G401.6 (cell line): ENCODE measurements around the gene FA2H.
A peak's percentile ranks its signal among the peaks of the same experiment; 100 is the strongest.

Experiments used
- FAIRE-seq: peaks from 2 replicates; lab custom pipeline; 2012; peaks lifted over from hg19 to GRCh38; lab: Jason Lieb, UNC

Gene FA2H

DNA sequence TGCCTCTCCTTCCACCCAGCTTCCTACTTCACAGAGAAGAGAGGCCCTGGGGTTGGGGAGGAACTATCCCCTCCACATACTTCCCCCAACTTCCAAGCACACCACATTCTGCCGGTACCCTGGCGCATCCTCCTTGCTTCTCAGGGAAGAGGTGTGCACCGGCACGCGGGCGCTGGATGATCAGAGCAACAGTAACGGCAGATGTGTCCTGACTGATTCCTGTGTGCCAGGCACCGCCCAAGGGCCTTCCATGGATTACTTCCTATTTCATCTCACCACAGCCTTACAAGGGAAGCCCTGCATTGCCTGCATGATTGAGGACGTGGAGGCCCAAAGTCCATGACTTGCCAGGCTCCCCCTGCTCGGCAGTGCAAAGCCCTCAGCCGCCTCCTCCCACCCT is 52.9 kb downstream of the FA2H start:
- FAIRE-seq: no peak

DNA sequence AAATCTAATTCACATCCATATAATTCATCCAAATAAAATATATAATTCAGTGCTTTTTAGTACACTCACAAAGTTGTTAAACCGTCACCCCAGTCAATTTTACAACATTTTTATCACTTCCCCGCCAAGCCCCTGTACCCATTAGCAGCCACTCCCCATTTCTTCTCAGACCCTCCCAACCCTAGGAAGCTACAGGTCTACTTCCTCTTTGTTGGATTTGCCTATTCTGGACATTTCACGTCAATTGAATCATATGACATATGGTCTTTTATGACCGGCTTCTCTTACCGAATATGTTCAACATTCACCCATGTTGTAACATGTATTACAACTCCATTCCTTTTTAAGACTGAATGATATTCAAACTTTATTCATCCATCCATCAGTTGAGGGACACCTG is 54.0 kb downstream of the FA2H start:
- no peak for FAIRE-seq

DNA sequence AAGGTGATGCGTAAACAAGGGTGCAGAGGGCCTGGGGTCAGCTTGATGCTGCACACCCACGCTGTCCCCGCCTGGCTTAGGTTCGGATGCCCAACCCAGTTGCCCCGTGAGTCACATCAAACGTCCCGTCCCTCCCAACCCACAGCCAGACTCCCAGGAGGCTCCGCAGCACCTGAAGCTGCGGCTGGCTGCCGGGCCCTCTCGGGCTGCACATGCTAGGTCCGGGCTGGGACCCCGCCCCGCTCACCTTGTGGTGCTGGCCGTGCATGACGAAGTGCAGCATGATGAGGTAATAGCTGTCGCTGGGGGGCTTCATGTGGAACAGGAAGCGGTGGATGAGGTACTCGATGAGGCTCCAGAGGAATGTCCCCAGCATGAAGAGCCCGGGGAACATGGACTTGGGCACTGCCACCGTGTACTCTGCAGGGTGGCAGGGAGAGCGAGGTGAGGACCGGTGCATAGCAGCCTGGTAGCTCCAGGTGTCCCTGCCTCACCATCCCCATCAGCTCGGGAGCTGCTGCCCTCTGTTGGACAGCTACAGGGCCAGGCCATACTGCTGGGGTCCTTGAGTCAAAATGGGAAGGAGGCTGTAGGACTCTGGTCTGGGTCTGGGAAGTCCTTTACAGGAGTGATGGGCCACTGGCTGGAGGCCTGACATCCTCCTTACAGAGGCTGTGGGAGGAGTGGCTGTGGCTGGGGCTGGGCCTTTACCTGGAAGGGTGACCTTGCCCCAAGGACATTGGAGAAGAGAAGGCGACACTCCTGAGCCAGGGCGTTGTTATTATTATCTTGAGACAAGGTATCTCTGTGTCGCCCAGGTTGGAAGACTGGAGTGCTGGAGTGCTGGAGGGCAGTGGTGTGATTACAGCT is 55.6 kb downstream of the FA2H start:
- FAIRE-seq: no peak

DNA sequence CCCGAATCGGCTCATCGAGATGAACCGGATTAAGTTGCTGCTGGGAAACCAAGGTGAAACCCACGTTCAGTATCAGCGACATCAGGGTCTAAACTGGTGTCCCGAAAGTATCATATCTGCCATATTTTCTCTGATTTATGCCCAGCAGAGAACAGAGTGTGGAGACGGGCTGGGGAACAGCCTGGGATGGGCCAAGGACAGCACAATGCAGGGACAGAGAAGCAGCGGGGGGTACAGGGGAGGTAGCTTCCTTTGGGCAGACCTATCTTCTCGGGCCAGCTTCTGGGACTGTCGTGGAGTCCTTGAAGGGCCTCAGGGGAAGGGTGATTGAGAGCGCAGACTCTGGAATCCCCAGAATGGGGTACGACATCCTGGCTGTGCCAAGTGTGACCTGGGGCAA is 56.5 kb downstream of the FA2H start:
- FAIRE-seq: no peak

DNA sequence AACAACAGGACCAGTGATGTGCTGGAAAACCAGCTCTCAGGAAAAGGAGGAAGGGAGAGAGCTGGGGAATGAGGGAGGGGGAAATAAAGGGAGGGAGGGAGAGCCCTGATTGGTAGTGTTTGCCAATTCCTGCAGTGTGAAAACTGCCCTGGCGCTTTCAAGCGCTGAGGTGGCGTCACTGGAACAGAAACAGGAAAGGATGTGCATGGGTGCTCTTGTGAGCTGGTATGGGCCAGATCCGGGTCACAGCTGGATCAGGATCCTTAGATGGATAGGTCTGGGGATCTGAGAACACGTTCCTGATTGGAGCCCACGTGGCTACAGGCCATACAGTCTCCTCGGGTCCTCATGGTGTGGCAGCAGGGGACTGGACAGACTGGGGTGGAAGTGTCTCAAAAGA is 57.3 kb downstream of the FA2H start:
- no peak for FAIRE-seq

DNA sequence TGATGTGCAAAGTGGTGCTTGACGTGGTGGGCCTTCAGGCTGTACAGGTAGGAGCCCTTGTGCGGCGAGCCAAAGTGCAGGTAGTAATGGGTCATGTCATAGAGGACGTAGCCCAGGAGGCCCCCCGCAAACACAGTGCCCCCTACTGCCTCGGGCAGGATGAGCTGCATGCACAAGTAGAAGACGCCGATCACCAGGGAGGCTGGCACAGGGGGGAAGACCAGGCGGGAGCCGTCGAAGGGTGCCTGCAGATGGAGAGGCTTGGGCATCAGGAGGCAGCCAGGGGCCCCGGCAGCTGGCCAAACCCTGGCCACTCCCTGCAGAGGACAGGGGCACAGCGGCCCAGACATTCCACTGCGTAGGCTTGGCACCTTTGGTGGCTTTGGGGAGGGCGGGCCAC is 58.3 kb downstream of the FA2H start:
- no peak for FAIRE-seq

DNA sequence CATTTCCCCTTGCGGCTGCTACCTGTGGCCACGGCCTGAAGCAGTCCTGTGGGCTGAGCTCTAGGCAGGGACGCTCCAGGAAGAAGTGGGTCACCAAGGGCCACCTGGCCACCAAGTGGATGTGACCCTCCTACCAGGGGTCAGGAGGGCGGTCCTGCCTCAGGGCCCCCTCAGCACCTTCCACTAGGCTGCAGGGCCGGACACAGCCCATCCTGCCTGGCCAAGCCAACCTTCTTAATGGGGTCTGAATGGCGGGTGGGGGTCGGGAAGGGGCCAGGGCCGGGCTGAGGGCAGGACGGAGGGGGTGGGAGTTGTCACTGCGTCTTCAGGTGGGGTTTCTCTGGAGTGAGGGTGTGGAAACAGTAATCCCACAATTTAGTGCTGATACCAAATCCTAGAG is 60.7 kb downstream of the FA2H start:
- FAIRE-seq: no peak

DNA sequence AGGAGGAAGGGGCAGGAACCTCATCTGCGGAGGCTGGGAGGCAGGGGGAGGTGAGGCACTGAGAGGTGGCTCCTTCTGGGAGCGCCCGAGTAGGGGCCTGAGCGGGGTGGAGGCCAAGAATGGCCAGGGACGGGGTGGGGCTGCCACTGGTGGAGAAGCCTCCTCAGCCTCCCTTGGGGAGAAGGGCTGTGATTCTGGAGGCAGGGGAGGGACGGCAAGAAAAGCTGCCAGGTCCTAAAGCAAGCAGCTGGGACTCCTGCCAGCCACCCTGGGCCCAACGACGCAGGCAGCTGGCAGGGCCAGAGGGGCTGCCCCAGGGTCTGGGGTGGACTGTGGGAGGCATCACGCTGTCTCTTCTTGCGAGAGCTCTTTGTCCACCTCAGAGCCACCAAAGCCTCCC is 61.3 kb downstream of the FA2H start:
- no peak for FAIRE-seq

DNA sequence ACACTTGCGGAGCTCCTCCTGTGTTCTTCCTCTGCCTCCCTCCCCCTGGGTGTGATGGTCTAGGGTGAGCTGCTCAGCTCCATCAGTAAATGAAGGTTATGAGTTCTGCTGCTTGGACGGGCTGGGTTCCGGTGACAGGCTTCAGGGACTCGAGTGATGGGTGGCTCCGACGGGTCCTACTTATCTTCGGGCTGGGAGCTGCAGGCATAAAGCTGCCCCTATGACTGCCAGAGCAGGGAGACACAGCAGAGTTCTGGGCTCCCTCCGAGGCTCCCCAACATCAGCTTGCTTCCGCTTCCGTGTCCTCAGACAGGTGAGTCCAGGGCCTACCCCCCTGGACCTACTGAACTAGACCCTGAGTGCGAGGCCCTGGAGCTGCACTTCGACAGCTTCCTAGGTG is 62.7 kb downstream of the FA2H start:
- no peak for FAIRE-seq

DNA sequence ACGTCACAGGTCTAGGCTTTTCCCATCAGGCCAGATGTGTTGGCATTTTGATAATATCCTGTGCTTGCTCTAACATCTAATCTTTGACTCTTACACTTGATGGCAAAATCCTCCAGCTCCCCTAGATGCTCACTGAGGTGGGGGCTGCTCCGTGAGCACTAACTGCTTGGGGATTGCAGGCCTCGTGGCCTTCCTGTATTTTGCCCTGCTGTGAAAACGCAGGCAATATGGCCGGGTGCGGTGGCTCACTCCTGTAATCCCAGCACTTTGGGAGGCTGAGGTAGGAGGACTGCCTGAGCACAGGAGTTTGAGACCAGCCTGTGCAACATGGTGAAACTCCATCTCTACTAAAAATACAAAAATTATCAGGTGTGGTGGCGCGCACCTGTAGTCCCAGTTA is 64.2 kb downstream of the FA2H start:
- no peak for FAIRE-seq

DNA sequence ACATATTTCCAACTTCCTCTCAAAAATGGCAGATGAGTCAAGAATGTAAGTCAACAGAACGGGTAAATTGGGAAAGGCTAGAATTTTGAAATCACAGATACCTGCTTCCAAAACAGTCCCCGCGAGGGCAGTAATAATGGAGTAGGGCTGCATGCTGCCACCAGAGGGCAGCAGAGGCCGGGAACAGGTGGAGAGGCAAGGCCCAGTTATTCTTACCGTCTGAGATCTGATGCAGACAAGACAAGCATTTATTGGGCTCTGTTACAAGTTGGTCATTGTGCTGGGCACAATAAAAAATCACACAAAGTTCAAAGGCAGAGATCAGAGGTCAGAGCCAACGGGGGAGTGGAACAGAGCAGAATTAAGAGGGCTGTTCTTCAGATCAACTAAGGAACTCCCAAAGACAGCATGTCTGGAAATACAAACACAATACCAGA is 65.2 kb downstream of the FA2H start:
- FAIRE-seq: peak; percentile 82

DNA sequence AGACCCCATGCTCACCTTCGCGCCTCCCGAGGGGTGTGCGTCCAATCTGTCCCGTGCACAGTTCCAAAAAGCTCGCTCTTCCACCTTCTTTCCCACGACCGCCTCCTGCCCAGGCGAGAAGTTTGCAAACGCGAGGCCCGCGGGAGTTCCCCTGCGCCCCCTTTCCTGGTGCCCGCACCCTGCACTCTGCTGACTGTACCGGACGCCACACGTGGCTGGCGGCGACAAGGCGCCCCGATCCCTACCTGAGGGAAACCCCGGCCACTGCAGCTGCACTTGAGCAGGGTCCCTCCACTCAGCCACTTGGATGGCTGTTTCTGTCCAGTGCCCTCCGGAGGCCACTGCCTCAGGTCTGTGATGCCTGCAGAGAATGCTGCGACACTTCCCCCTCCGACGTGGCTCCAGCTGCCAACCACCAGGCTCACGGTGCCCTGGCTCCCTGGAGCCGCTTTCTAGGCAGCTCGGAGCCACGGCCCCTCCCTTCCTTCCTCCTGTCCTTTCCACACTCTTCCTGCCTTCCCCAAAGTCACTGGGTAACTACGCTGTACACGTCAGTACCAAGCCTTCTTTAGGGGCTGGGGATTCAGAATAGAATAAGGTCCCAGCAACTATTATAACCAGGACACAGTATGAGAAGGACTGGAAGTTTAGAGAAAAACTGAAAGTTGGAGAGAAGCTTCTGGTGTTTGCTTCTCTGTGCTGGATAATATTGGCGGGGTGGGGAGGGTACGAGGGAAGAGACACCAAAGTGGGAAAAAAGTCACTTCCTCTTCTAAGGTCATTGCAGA is 74.0 kb downstream of the FA2H start, which contains the start of gene MLKL:
TSS of gene MLKL (minus strand) at position 425 of the 788 bp plus-strand sequence. CDS start 5,105 bp downstream, outside the sequence.
- no peak for FAIRE-seq

DNA sequence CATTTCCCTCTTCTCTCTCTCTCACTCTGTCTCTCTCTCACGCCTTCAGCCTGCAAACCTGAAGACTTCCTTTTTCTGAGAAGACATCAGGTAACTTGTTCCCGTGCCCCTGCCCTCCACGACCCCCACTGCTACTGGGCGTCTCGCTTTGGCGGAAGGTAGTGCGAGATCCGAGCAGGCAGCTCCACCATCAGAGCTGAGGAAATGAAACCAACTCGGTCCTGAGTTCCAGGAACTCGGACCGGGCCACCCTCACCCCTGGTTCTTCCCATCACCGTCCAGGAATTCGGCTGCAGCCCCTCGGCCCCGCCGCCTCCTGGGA is 74.5 kb downstream of the FA2H start:
- no peak for FAIRE-seq

DNA sequence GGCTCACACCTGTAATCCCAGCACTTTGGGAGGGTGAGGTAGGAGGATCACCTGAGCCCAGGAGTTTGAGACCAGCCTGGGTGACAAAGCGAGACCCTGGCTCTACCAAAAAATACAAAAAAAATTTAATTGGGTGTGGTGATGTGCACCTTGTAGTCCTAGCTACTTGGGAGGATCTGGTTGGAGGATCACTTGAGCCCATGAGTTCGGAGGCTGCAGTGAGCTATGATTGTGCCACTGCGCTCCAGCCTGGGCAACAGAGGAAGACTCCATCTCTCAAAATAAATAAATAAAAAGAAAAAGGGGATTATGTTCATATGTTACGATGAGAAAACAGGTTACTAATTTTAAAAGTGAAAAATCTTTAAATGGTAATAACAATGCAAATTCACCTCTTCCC is 75.0 kb downstream of the FA2H start:
- no peak for FAIRE-seq

DNA sequence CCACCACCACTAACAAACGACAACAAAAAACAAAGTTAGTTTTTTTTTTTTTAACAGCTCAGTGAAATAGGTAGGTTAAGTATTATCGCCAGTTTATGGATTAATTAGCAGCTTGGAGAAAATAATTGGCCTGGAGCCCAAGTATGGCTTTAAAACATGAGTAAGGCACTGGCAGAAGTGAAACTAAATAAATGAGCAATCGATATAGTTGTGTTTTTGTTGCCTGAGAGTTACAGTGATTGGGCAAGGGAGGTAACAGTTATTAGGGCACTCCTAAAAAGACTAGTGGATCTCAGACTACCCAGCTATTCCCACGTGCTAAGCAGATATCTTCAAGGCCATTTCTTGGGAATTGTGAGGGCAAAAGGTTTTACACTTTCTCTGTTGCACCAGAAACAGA is 76.4 kb downstream of the FA2H start:
- no peak for FAIRE-seq

DNA sequence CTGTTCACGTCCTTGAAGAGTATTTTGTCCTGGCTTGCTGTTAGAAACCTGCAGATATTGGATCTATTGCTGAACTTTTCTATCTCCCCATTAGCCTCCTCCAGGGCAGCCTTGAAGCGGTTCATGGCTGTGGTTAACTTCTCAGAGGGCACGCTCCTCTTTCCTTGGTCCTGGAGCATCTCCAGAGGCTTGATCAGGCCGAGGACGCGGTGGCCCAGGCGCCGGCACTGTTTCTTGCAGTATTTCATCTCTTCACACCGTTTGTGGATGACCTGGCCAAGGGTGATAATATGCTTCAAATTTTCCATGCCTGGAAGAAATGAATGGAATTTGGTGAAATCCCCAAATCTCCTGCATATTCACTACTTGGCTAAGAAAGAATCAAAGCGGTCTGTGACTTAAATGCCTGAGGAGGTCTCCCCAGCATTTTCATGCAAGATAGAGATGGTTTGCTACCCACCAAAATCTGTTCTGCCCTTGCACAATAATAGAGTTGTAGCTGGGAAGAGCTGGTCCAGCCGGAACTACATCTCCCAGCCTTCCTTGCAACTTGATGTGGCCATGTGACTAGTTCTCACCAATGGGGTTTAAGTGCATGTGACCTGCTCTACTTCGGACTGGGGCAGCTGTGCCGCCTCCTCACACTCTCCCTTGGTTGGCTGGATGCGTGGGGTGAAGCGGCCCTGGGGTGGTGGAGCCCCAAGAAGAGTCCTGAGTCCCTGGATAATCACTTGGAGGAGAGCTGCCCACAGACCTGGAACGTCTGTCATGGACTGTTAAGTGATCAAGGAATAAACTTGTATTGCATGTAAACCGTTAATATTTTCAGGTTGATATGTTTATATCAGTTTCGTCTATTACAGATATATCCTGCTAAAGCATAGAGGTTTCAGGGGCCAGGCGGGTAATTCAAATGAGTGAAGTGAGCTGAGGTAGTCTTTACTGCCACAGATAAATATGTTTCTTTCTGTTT is 78.9 kb downstream of the FA2H start:
- peak; percentile 55 for FAIRE-seq

DNA sequence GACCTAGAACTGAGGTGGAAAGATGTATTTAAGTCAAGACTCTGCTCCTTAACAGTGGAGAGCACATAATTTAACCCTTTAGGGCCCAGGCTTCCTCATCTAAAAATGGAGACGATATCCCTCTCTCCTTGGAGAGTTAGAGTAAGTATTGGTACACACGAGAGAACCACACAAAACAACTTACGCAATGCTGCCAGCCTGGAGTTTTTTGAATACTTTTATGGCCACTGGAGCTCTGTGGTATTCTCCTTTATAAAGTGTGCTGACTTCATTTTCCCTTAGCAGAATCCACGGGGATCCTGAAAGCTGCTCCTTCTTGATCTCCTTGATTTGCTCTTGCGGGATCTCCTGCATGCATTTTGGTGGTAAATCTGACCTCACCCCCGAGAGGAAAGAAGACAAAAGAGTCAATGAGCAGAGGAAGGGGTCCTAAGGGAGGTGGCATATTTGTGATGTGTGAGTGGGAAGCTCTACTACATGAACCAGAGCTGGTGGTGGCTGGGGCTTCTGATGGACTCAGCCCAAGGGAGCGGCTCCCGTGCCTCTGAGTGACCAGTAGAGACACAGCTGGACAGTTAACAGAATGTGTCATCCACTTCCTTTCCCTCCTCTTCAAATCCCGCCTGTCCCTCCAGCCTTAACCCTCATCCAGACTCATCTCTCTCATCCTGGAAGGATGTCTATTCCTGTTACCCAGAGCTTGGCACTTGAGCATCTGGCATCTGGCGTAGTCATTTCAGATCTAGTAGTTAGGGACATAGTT is 83.3 kb downstream of the FA2H start:
- no peak for FAIRE-seq

DNA sequence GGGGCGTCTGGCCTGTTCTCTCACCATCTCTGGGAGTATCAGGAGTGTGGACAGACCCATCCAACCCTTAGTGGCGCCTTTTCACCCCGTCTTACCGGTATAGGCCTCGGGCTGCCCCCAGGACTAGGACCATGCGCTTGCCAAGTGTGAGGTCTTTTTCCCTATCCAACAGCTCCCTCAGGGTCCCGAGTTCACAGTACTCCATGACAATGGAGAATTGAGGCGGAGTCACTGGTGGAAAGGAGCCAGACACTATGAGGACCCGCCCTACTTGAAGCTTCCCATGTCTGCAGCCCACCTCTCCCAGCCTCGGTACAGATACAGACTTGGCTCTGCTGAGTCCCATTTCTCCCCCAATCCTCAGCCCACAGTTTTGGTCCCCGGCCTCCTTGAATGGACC is 92.1 kb downstream of the FA2H start:
- FAIRE-seq: no peak

DNA sequence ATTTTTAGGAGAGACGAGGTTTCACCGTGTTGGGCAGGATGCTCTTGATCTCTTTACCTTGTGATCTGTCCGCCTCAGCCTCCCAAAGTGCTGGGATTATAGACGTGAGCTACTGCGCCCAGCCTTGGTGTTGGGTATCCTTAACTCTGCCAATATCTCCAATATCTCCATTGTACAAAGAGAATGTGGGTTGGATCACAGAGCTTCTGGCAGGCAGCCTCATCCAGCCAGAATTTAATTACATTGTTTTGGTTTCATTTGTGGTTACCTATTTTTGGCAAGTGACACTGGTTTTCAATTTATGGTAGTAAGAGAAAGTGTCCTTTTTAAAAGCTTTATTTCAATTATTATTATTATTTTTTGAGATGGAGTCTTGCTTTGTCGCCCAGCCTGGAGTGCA is 93.9 kb downstream of the FA2H start:
- FAIRE-seq: no peak

DNA sequence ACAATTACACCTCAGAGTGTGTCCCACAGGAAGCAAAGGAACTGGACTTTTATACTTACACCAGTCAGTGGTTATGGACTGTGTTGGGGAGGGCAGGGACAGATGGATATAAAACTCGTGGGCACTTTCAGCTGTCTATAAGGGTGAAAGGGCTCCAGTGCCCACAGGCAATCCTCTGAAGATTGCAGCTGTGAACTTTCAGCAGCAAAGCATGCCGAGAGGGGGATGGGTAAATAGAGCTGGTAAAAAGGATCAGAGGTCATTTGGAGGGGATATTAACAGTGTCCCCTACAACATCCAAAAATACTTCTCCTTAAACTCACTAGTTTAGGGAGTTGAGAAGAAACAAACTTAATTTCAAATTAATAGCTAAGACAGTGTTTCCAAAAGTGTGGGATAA is 94.6 kb downstream of the FA2H start:
- FAIRE-seq: no peak

DNA sequence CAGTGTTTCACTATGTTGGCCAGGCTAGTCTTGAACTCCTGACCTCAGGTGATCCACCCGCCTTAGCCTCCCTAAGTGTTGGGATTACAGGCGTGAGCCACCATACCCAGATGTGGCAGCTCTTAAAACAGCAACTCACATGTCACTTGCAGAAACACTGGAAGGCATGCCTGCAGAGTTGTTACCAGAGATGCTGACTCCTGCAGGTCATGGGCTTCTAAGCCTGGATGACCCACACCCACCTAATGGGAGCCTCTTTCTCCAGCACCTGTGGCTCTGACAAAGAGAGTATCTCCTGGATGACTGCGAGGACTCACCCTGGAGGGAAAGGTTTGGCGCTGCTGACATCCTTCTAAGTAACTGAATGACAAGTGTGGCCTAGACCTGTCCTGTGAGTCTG is 96.8 kb downstream of the FA2H start:
- FAIRE-seq: no peak

DNA sequence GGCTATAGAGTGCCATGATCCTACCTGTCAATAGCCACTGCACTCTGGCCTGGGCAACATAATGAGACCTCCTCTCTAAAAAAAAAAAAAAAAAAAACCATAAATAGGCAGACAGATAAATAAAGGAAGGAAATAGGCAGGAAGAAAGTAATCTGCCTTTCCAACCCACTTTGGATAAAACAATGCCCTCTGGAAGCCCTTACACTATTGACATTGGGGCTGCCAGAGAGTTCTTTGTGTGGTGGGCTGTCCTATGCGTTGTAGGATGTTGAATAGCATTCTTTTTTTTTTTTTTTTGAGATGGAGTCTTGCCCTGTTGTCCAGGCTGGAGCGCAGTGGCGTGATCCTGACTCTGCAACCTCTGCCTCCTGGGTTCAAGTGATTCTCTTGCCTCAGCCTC is 100.7 kb downstream of the FA2H start:
- no peak for FAIRE-seq
